ENCODE measurements around the gene PKN1.

PKN1 gene

GRCh38 chr19:14473978-14474578, 41.0 kb downstream of the PKN1 start:
- TF ChIP-seq CTCF (IDR thresholded peaks at IDR 0.05; ENCODE audit: borderline replicate concordance, insufficient read depth, low read depth, low read length), result no peak
- no peak overlapping the region for H3K4me3 ChIP-seq (ENCODE audit: low read depth, low read length)

GRCh38 chr19:14474827-14475226, 41.7 kb downstream of the PKN1 start:
- TF ChIP-seq CTCF (IDR thresholded peaks at IDR 0.05; ENCODE audit: borderline replicate concordance, insufficient read depth, low read depth, low read length), result no peak
- H3K4me3 ChIP-seq (ENCODE audit: low read depth, low read length), result no peak overlapping the region

GRCh38 chr19:14475251-14476073, 42.4 kb downstream of the PKN1 start, which contains the start of gene PTGER1:
TSS of gene PTGER1 (minus strand) at chr19:14475354. CDS start at chr19:14474320, 1,034 bp downstream.
- no peak within 1 kb of the TSS for H3K4me3 ChIP-seq (ENCODE audit: low read depth, low read length)
- 0 out of 2 replicates have a peak, but pooled peaks have one; percentile 29 for TF ChIP-seq CTCF (IDR thresholded peaks at IDR 0.05; ENCODE audit: borderline replicate concordance, insufficient read depth, low read depth, low read length)

- no peak for TF ChIP-seq CTCF (IDR thresholded peaks at IDR 0.05; ENCODE audit: borderline replicate concordance, insufficient read depth, low read depth, low read length)
- H3K4me3 ChIP-seq (ENCODE audit: low read depth, low read length), result no peak overlapping the region
These were observed 43.2 kb downstream of the PKN1 start for GRCh38 chr19:14476327-14476672.

- TF ChIP-seq CTCF (IDR thresholded peaks at IDR 0.05; ENCODE audit: borderline replicate concordance, insufficient read depth, low read depth, low read length), result no peak
- no peak overlapping the region for H3K4me3 ChIP-seq (ENCODE audit: low read depth, low read length)
These were observed 43.7 kb downstream of the PKN1 start for GRCh38 chr19:14476673-14477401.

DNA sequence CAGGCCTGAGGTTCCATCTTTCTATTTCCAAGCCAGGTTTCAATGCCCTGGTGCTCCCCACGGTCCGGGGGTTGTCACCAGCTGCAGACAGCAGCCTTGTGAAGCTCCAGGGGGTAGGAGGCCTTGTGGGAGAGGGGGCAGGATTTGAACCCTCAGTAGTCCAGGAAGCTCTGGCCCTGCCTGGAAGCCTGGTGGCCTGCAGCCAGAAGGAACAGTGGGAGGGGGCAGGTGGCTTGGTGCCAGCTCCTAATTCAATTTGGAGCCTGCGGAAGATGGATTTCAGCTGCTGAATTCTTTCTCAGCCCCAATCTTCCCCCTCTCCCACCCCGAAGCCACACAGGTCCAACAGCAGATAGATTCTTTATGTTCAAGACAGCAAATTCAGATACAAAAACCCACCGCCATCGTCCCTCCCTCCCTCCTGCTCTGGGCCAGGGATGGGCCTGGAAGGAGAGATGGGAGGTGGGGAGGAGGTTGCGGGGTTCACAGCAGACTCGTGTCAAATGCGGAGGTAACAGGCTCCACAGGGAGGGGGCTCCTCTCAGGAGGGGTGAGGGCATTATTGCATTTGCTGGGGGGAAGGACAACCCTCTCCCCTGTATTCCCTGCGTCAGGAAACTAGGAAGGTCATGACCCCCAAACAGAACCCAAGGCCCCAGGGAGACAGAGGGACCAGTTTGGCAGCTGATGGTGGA, 44.5 kb downstream of the PKN1 start:
- TF ChIP-seq CTCF (IDR thresholded peaks at IDR 0.05; ENCODE audit: borderline replicate concordance, insufficient read depth, low read depth, low read length), result no peak
- no peak overlapping the region for H3K4me3 ChIP-seq (ENCODE audit: low read depth, low read length)

All from GM12875 (cell line).